ENCODE results near the gene C21orf58.
A peak's percentile ranks its signal among the peaks of the same experiment; 100 is the strongest.

Gene C21orf58

GRCh38 chr21:46352913-46353312 is 29.2 kb upstream of the C21orf58 start:
- DNase-seq, result no peak

GRCh38 chr21:46352164-46352515 is 28.5 kb upstream of the C21orf58 start:
- DNase-seq, result no peak

GRCh38 chr21:46351476-46352163 is 27.9 kb upstream of the C21orf58 start:
- DNase-seq, result no peak

GRCh38 chr21:46350981-46351380 is 27.3 kb upstream of the C21orf58 start:
- DNase-seq, result no peak

- no peak for DNase-seq
Observed at GRCh38 chr21:46350571-46350970, 26.9 kb upstream of the C21orf58 start.

- DNase-seq, result no peak
Observed at GRCh38 chr21:46349134-46349760, 25.6 kb upstream of the C21orf58 start.

GRCh38 chr21:46347791-46348381 is 24.2 kb upstream of the C21orf58 start:
- DNase-seq, result no peak

- no peak for DNase-seq
Observed at GRCh38 chr21:46347203-46347550, 23.5 kb upstream of the C21orf58 start.

- no peak for DNase-seq
Observed at GRCh38 chr21:46346296-46347202, 22.9 kb upstream of the C21orf58 start.

GRCh38 chr21:46345861-46346260 is 22.2 kb upstream of the C21orf58 start:
- no peak for DNase-seq

GRCh38 chr21:46344219-46344915 is 20.7 kb upstream of the C21orf58 start:
- no peak for DNase-seq

- DNase-seq, result no peak
Observed at GRCh38 chr21:46340998-46341397, 17.3 kb upstream of the C21orf58 start.

GRCh38 chr21:46336603-46337002 is 12.9 kb upstream of the C21orf58 start:
- DNase-seq, result no peak

GRCh38 chr21:46334351-46335140 is 10.9 kb upstream of the C21orf58 start:
- DNase-seq, result no peak

- DNase-seq, result no peak
Observed at GRCh38 chr21:46329796-46330195, 6.1 kb upstream of the C21orf58 start.

GRCh38 chr21:46328151-46328550 is 4.5 kb upstream of the C21orf58 start:
- no peak for DNase-seq

- DNase-seq, result no peak
Observed at GRCh38 chr21:46327711-46328110, 4.0 kb upstream of the C21orf58 start.

GRCh38 chr21:46326110-46326703 is 2.5 kb upstream of the C21orf58 start:
- no peak for DNase-seq

- DNase-seq, result peak; percentile 51
Observed at GRCh38 chr21:46325073-46325912, 1.6 kb upstream of the C21orf58 start.

GRCh38 chr21:46324390-46325072 is 861 bp upstream of the C21orf58 start:
- peak; percentile 95 for DNase-seq

All from right hindlimb (tissue), 1 donor.